Loucy (cell line): ENCODE data around the gene ZNF207.
"Not testable (repeated sequence)": the region's sequence is repeated elsewhere in the genome, so short reads cannot be mapped to it uniquely, and the experiment has no call there.

Experiments used
- H2AFZ ChIP-seq: fragments of 200-600 bp; sonication (generic); 2 replicates; pipeline ENCODE4 v1.6.0; 2016; ENCODE audit warnings: antibody characterized with exemption, mild to moderate bottlenecking, low read length, moderate library complexity
- H3F3A ChIP-seq: fragments of 200-600 bp; 2 replicates; pipeline ENCODE4 v1.6.0; 2016; ENCODE audit warnings: antibody characterized with exemption, low read depth, mild to moderate bottlenecking
- H3K27me3 ChIP-seq: fragments of 200-600 bp; sonication (generic); 2 replicates; pipeline ENCODE4 v1.6.1; 2014; ENCODE audit warnings: low read length, mild to moderate bottlenecking; ENCODE audit not compliant: insufficient read depth, poor library complexity, severe bottlenecking
- H3K36me3 ChIP-seq: fragments of 200-600 bp; sonication (generic); 2 replicates; pipeline ENCODE4 v1.6.1; 2016; ENCODE audit warnings: low read length; ENCODE audit not compliant: insufficient read depth
- H3K4me1 ChIP-seq: fragments of 200-600 bp; sonication (generic); 2 replicates; pipeline ENCODE4 v1.5.1; 2014; ENCODE audit warnings: low read length, mild to moderate bottlenecking; ENCODE audit not compliant: insufficient read depth, poor library complexity, severe bottlenecking
- H3K4me2 ChIP-seq: fragments of 200-600 bp; sonication (generic); 2 replicates; pipeline ENCODE4 v1.6.0; 2014; ENCODE audit warnings: antibody characterized with exemption, low read length, low read depth, mild to moderate bottlenecking; ENCODE audit not compliant: poor library complexity, severe bottlenecking
- H3K4me3 ChIP-seq: fragments of 200-600 bp; sonication (generic); 2 replicates; pipeline ENCODE4 v1.5.1; 2014; ENCODE audit warnings: low read length, mild to moderate bottlenecking, mixed read lengths; ENCODE audit not compliant: poor library complexity, severe bottlenecking
- H3K79me2 ChIP-seq: fragments of 200-600 bp; sonication (generic); 2 replicates; pipeline ENCODE4 v1.6.1; 2014; ENCODE audit warnings: low read length; ENCODE audit not compliant: insufficient read depth
- H3K9ac ChIP-seq: fragments of 200-600 bp; sonication (generic); 2 replicates; pipeline ENCODE4 v1.6.0; 2014; ENCODE audit warnings: mild to moderate bottlenecking, low read depth, low read length, moderate library complexity; ENCODE audit not compliant: poor library complexity, severe bottlenecking
- H3K9me2 ChIP-seq: fragments of 200-600 bp; sonication (generic); replicated peaks from 2 replicates; pipeline ENCODE4 v1.6.1; 2016; ENCODE audit warnings: low read depth, low read length, mixed read lengths
- H3K9me3 ChIP-seq: fragments of 200-600 bp; sonication (generic); 2 replicates; pipeline ENCODE4 v1.6.1; 2014; ENCODE audit warnings: mild to moderate bottlenecking, antibody characterized with exemption, low read length, low read depth; ENCODE audit not compliant: insufficient read depth
- H4K20me1 ChIP-seq: fragments of 200-600 bp; sonication (generic); 2 replicates; pipeline ENCODE4 v1.6.0; 2014; ENCODE audit warnings: antibody characterized with exemption, low read length, mild to moderate bottlenecking; ENCODE audit not compliant: insufficient read depth, poor library complexity, severe bottlenecking
- CTCF ChIP-seq: fragments of 200-600 bp; sonication (generic); conservative IDR thresholded peaks from 2 replicates; pipeline ENCODE4 v1.5.1; 2014; ENCODE audit warnings: mild to moderate bottlenecking, antibody characterized with exemption, low read length
- EZH2phosphoT487 ChIP-seq: fragments of 200-600 bp; IDR thresholded peaks from 2 replicates; pipeline ENCODE4 v1.6.1; 2018; ENCODE audit warnings: antibody characterized with exemption, mild to moderate bottlenecking, moderate library complexity, borderline replicate concordance

Gene ZNF207

GRCh38 chr17:32385121-32385520 lies 35.2 kb downstream of the ZNF207 start:
- H3K9me2 ChIP-seq: no peaks in the 10 kb centered on the region
- no peak overlapping the region for H2AFZ ChIP-seq
- no peak for TF ChIP-seq EZH2phosphoT487
- no peak for TF ChIP-seq CTCF
- H3K9ac ChIP-seq: no peak overlapping the region
- H3F3A ChIP-seq: peaks cover 7% of the 10 kb centered on the region; the same call in 1 of the 2 replicates
- H3K9me3 ChIP-seq: no peaks in the 10 kb centered on the region
- H3K4me2 ChIP-seq: no peak overlapping the region
- H3K4me3 ChIP-seq: no peak overlapping the region
- peaks cover 31% of the 10 kb centered on the region; the same call in 1 of the 2 replicates for H3K36me3 ChIP-seq
- H3K27me3 ChIP-seq: no peaks in the 10 kb centered on the region
- H4K20me1 ChIP-seq: peaks cover 14% of the 10 kb centered on the region
- H3K79me2 ChIP-seq: no peaks in the 10 kb centered on the region
- H3K4me1 ChIP-seq: no peaks in the 10 kb centered on the region

GRCh38 chr17:32385971-32386370 lies 36.0 kb downstream of the ZNF207 start:
- peaks cover 23% of the 10 kb centered on the region; the same call in 1 of the 2 replicates for H3K36me3 ChIP-seq

GRCh38 chr17:32386844-32387243 lies 36.9 kb downstream of the ZNF207 start:
- Histone ChIP-seq H3K4me3 (no peak overlapping the region), H3K27me3 (no peaks in the 10 kb centered on the region), H3K79me2 (no peaks in the 10 kb centered on the region), H3K9ac (no peak overlapping the region), H2AFZ (no peak overlapping the region), H3K4me1 (no peaks in the 10 kb centered on the region), H3K36me3 (peaks cover 16% of the 10 kb centered on the region; the same call in 1 of the 2 replicates), H3F3A (peaks cover 7% of the 10 kb centered on the region; the same call in 1 of the 2 replicates), H3K9me2 (no peaks in the 10 kb centered on the region), H3K4me2 (no peak overlapping the region), H4K20me1 (peaks cover 7% of the 10 kb centered on the region), H3K9me3 (no peaks in the 10 kb centered on the region)
- TF ChIP-seq CTCF (no peak), EZH2phosphoT487 (no peak)

More at GRCh38 chr17:32385971-32386370, 36.0 kb downstream of the ZNF207 start:
- H3F3A ChIP-seq: peaks cover 7% of the 10 kb centered on the region; the same call in 1 of the 2 replicates
- H3K4me3 ChIP-seq: no peak overlapping the region
- H2AFZ ChIP-seq: no peak overlapping the region
- peaks cover 12% of the 10 kb centered on the region for H4K20me1 ChIP-seq
- no peaks in the 10 kb centered on the region for H3K27me3 ChIP-seq
- H3K9me3 ChIP-seq: no peaks in the 10 kb centered on the region
- no peak for TF ChIP-seq CTCF
- TF ChIP-seq EZH2phosphoT487: no peak
- H3K4me2 ChIP-seq: no peak overlapping the region
- H3K4me1 ChIP-seq: no peaks in the 10 kb centered on the region
- H3K79me2 ChIP-seq: no peaks in the 10 kb centered on the region
- no peak overlapping the region for H3K9ac ChIP-seq
- H3K9me2 ChIP-seq: no peaks in the 10 kb centered on the region

- not testable (repeated sequence) for H3F3A ChIP-seq, H3K4me2 ChIP-seq, H3K9me2 ChIP-seq, H3K4me3 ChIP-seq, H4K20me1 ChIP-seq, H3K79me2 ChIP-seq, H3K9me3 ChIP-seq, H3K9ac ChIP-seq, H3K4me1 ChIP-seq, H2AFZ ChIP-seq, H3K36me3 ChIP-seq, H3K27me3 ChIP-seq
These were observed 38.2 kb downstream of the ZNF207 start for GRCh38 chr17:32388128-32388527.
